Left lung (tissue), 10 donors: Measurements from ENCODE around the gene PLEKHG4B. TPM values are rescaled to one million over a fixed set of nuclear protein-coding genes. Genes with fewer than 3 reads are reported as not detected.

Experiments
- ATAC-seq: fragments of 200-7000 bp; cut with Tn5 transposase; one replicate; pipeline ENCODE4 v1.9.1; 2020; ENCODE audit warnings: moderate library complexity
- DNase-seq, 4 donors: peaks; one replicate each; pipeline ENCODE4 v3.0.0-alpha.2; 2013 to 2020
- H3K27ac ChIP-seq, 2 donors: fragments of 200-600 bp; sonication (generic) in 1 of 2; one replicate each; pipeline versions ENCODE4 v1.5.0 to v1.8.0; 2020 to 2021
- H3K27me3 ChIP-seq, 2 donors: fragments of 200-600 bp; sonication (generic) in 1 of 2; one replicate each; pipeline versions ENCODE4 v1.5.0 to v1.8.0; 2020 to 2021
- H3K36me3 ChIP-seq, 2 donors: fragments of 200-600 bp; sonication (generic) in 1 of 2; one replicate each; pipeline versions ENCODE4 v1.5.0 to v1.8.0; 2020 to 2021
- H3K4me1 ChIP-seq, 2 donors: fragments of 200-600 bp; one replicate each; pipeline ENCODE4 v1.8.0; 2021
- H3K4me3 ChIP-seq, 2 donors: fragments of 200-600 bp; sonication (generic) in 1 of 2; one replicate each; pipeline versions ENCODE4 v1.5.0 to v1.8.0; 2020 to 2021; ENCODE audit warnings: mild to moderate bottlenecking in 1 of 2
- H3K9me3 ChIP-seq, 2 donors: fragments of 200-600 bp; sonication (generic) in 1 of 2; one replicate each; pipeline versions ENCODE4 v1.5.0 to v1.8.0; 2020 to 2021
- intact Hi-C, 2 donors: fragments of 100-400 bp; cut with DNase I; formaldehyde crosslinking; loops; one replicate each; pipeline versions ENCODE4 v1.11.2 to v1.14.2; 2022
- polyA plus RNA-seq, 6 donors: library from polyadenylated mRNA; unstranded; fragments of 120-200 nt; gene quantifications; one replicate each; pipeline ENCODE4 v1.2.1, GENCODE V29; 2013; ENCODE audit not compliant: insufficient read length in 6 of 6
- total RNA-seq, 2 donors: library from RNA; stranded (reverse); fragmentation: NEBNext Ultra II Directional; extraction: Animal tissue kit (Norgen Biotek cat#: 25700); gene quantifications; one replicate each; pipeline ENCODE4 v1.2.1, GENCODE V29; 2021
- TF ChIP-seq, protein P1 (sequence below), 2 donors: fragments of 200-600 bp; sonication (generic) in 1 of 2; IDR thresholded peaks; one replicate each; pipeline versions ENCODE4 v1.5.0 to v1.8.0; 2021; ENCODE audit warnings: antibody characterized with exemption in 2 of 2
- donor health status: DM: no; HTN: yes; CAD: no.
- donor health status: DM: no; HTN: no; CAD: no.

The PLEKHG4B gene
- total and polyA plus RNA-seq, 8 donors, result 1.2 to 19.5 (median 15.5) TPM

DNA sequence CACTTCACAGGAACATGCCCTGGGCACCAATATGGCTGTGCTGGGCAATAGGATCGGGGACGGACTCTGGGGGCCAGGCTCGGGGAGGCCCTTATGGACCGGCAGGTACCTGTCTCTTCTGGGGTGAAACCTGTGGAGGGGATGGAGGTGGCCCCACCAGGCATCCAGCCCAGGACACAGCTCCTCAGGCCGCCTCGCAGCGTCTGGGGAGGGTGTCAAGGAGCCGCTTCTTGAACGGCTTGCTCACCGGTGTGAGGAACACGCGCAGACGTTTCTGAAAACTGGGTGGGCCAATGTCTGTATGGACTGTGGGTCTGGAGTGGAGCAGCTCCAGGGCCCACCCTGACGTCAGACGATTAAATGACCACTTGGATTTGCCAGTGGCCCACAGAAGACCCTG lies 45.8 kb downstream of the PLEKHG4B start:
- intact Hi-C loops, result no loop called here
- Histone ChIP-seq H3K4me3 (no peak overlapping the region), H3K4me1 (no peaks in the 10 kb centered on the region), H3K36me3 (no peaks in the 10 kb centered on the region), H3K9me3 (no peaks in the 10 kb centered on the region), H3K27me3 (no peaks in the 10 kb centered on the region), H3K27ac (no peak overlapping the region)
- no peak for ATAC-seq
- TF ChIP-seq, protein P1, sequence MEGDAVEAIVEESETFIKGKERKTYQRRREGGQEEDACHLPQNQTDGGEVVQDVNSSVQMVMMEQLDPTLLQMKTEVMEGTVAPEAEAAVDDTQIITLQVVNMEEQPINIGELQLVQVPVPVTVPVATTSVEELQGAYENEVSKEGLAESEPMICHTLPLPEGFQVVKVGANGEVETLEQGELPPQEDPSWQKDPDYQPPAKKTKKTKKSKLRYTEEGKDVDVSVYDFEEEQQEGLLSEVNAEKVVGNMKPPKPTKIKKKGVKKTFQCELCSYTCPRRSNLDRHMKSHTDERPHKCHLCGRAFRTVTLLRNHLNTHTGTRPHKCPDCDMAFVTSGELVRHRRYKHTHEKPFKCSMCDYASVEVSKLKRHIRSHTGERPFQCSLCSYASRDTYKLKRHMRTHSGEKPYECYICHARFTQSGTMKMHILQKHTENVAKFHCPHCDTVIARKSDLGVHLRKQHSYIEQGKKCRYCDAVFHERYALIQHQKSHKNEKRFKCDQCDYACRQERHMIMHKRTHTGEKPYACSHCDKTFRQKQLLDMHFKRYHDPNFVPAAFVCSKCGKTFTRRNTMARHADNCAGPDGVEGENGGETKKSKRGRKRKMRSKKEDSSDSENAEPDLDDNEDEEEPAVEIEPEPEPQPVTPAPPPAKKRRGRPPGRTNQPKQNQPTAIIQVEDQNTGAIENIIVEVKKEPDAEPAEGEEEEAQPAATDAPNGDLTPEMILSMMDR (IDR thresholded peaks at IDR 0.05), result no peak
- DNase-seq, result peak in 1 of 4 donors; percentile 68

DNA sequence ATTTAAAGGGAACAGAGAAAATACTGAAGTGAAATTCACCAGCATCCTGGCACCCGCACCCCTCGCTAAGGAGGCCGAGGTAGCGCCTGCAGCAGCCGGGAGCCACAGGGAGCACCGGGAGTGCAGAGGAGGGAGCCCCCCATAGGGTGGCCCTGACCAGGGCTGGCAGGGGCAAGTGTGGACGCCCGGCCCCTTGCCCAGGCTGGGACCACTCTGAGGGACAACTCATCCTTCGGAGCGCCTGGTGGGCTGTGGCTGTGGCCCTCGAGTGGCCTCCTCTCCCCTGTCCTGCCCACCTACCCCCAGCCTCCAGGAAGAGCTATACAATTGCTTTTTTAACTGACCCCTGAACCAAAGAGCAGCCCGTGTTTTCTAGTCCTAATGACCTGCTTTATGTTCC lies 47.0 kb downstream of the PLEKHG4B start:
- intact Hi-C loops, result no loop called here
- H3K27ac ChIP-seq, result no peak overlapping the region
- DNase-seq, result peak in 1 of 4 donors; percentile 74
- no peaks in the 10 kb centered on the region for H3K9me3 ChIP-seq
- no peaks in the 10 kb centered on the region for H3K4me1 ChIP-seq
- H3K4me3 ChIP-seq, result no peak overlapping the region
- no peaks in the 10 kb centered on the region for H3K27me3 ChIP-seq
- no peaks in the 10 kb centered on the region for H3K36me3 ChIP-seq
- TF ChIP-seq, protein P1 (IDR thresholded peaks at IDR 0.05), result no peak
- no peak for ATAC-seq

DNA sequence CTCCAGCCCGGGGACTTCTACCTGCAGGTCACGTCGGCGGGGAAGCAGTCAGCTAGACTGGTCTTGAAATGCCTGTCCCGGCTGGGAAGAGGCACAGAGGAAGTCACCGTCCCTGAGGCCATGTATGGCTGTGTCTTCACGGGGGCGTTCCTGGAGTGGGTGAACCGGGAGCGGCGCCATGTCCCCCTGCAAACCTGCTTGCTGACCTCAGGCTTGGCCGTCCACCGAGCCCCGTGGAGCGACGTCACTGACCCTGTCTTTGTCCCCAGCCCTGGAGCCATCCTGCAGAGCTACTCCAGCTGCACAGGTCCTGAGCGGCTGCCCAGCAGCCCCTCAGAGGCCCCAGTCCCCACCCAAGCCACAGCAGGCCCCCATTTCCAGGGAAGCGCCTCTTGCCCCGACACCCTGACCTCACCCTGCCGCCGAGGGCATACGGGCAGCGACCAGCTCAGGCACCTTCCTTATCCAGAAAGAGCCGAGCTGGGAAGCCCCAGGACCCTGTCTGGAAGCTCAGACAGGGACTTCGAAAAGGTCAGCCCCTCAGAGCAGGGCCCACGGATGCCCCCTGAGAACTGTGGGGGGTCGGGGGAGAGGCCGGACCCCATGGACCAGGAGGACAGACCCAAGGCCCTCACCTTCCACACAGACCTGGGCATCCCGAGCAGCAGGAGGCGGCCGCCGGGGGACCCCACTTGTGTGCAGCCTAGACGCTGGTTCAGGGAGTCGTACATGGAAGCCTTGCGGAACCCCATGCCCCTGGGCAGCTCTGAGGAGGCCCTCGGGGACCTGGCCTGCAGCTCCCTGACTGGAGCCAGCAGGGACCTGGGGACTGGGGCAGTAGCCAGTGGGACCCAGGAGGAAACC lies 47.8 kb downstream of the PLEKHG4B start:
- H3K27ac ChIP-seq, result no peak overlapping the region
- no peak overlapping the region for H3K4me3 ChIP-seq
- ATAC-seq (no peak), DNase-seq (peak in 1 of 4 donors; percentile 78)
- intact Hi-C loops, result no loop called here
- no peaks in the 10 kb centered on the region for H3K4me1 ChIP-seq
- TF ChIP-seq, protein P1 (IDR thresholded peaks at IDR 0.05), result no peak
- H3K36me3 ChIP-seq, result no peaks in the 10 kb centered on the region
- no peaks in the 10 kb centered on the region for H3K9me3 ChIP-seq
- no peaks in the 10 kb centered on the region for H3K27me3 ChIP-seq

DNA sequence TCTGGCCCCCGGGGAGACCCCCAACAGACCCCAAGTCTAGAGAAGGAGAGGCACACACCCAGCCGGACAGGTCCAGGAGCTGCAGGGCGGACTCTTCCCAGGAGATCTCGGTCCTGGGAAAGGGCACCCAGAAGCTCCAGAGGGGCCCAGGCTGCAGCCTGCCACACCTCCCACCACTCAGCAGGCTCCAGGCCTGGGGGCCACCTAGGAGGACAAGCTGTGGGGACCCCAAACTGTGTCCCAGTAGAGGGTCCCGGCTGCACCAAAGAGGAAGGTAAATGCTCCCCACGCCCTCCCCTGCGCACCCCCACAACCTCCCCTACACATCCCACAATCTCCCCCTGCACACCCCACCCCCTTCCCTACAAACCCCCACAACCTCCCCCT lies 48.5 kb downstream of the PLEKHG4B start:
- Histone ChIP-seq H3K9me3 (no peaks in the 10 kb centered on the region), H3K27me3 (no peaks in the 10 kb centered on the region), H3K36me3 (no peaks in the 10 kb centered on the region), H3K4me1 (no peaks in the 10 kb centered on the region), H3K27ac (no peak overlapping the region), H3K4me3 (no peak overlapping the region)
- intact Hi-C loops, result no loop called here
- DNase-seq, result no peak
- no peak for ATAC-seq
- TF ChIP-seq, protein P1 (IDR thresholded peaks at IDR 0.05), result no peak

DNA sequence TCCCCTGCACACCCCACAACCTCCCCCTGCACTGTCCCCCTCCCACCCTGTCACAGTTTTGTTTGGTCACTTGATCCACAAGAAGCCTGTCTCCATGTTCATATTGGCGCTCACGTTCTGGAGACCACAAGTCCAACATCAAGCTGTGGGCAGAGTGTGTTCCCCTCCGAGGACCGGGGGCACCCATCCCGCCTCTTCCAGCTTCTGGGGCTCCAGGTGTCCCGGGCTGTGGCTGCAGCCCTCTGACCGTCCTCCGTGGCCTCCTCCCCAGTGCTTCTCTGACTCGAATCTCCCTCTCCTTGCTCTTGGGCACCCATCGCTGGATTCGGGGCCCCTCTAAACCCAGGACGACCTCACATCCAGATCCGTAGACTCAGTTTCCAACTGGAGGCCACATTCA lies 49.2 kb downstream of the PLEKHG4B start:
- Histone ChIP-seq H3K36me3 (no peaks in the 10 kb centered on the region), H3K4me3 (no peak overlapping the region), H3K9me3 (no peaks in the 10 kb centered on the region), H3K27ac (no peak overlapping the region), H3K27me3 (no peaks in the 10 kb centered on the region), H3K4me1 (no peaks in the 10 kb centered on the region)
- intact Hi-C loops, result no loop called here
- DNase-seq (no peak), ATAC-seq (no peak)
- TF ChIP-seq, protein P1 (IDR thresholded peaks at IDR 0.05), result no peak
